Measurements from ENCODE around the gene JAK1. TPM values are rescaled to one million over a fixed set of nuclear protein-coding genes. Genes with fewer than 3 reads are reported as not detected.

JAK1 gene
- total and polyA plus RNA-seq, 2 experiments from 2014 or later = 8.0 to 19.5 TPM

- TF ChIP-seq ZNF114 (CRISPR knock-in tag; IDR thresholded peaks at IDR 0.05) = no peak
- TF ChIP-seq REST (IDR thresholded peaks at IDR 0.05; ENCODE audit: unreplicated experiment) = no peak
- TF ChIP-seq ETS1 (IDR thresholded peaks at IDR 0.05) = no peak
- no peak for TF ChIP-seq JUNB (IDR thresholded peaks at IDR 0.05; ENCODE audit: unreplicated experiment)
These were observed 19.4 kb downstream of the JAK1 start (continued) for GRCh38 chr1:64946916-64947315.

- Mint-ChIP-seq H3K9me3 (no peaks in the 10 kb centered on the region), H3K27me3 (ENCODE audit: insufficient read depth, low read depth, poor library complexity) (peaks cover 1% of the 10 kb centered on the region), H3K27ac (no peak overlapping the region), H3K4me3 (no peak overlapping the region), H3K36me3 (ENCODE audit: low read depth) (no peaks in the 10 kb centered on the region), H3K4me1 (peaks cover 24% of the 10 kb centered on the region)
- Histone ChIP-seq H3K36me3 (ENCODE audit: insufficient read depth) (no peaks in the 10 kb centered on the region), H3K4me2 (no peak overlapping the region), H3K9me2 (ENCODE audit: insufficient read depth) (no peaks in the 10 kb centered on the region), H3K27ac (ENCODE audit: low read depth) (no peak overlapping the region), H3K4me3 (no peak overlapping the region), H3F3A (replicated peaks; ENCODE audit: low read depth) (no peaks in the 10 kb centered on the region), H3K27me3 (ENCODE audit: insufficient read depth) (no peaks in the 10 kb centered on the region), H2AFZ (no peak overlapping the region), H4K20me1 (replicated peaks; ENCODE audit: insufficient read depth) (no peaks in the 10 kb centered on the region), H3K4me1 (ENCODE audit: insufficient read depth) (peaks cover 11% of the 10 kb centered on the region; the same call in 1 of the 2 replicates), H3K79me2 (replicated peaks; ENCODE audit: insufficient read depth) (peaks cover 24% of the 10 kb centered on the region)
- no peak for DNase-seq (ENCODE audit: low spot score)
- ATAC-seq = no peak
- TF ChIP-seq ETS1 (IDR thresholded peaks at IDR 0.05) (no peak), ZNF462 (CRISPR knock-in tag; IDR thresholded peaks at IDR 0.05) (no peak), POLR2AphosphoS5 (IDR thresholded peaks at IDR 0.05; ENCODE audit: low read depth) (no peak), EZH2phosphoT487 (IDR thresholded peaks at IDR 0.05; ENCODE audit: unreplicated experiment) (no peak), REST (IDR thresholded peaks at IDR 0.05; ENCODE audit: unreplicated experiment) (no peak), NANOG (IDR thresholded peaks at IDR 0.05; ENCODE audit: borderline replicate concordance) (no peak), ZNF114 (CRISPR knock-in tag; IDR thresholded peaks at IDR 0.05) (no peak), JUNB (IDR thresholded peaks at IDR 0.05; ENCODE audit: unreplicated experiment) (no peak), ZNF331 (CRISPR knock-in tag; IDR thresholded peaks at IDR 0.05; ENCODE audit: low read depth) (no peak)
These were observed 21.4 kb downstream of the JAK1 start for GRCh38 chr1:64944913-64945312.

Data from GM23338 (cell line).